ENCODE measurements around the gene ICA1. TPM values are rescaled to one million over a fixed set of nuclear protein-coding genes. Genes with fewer than 3 reads are reported as not detected.

ICA1 gene
- total and polyA plus RNA-seq, 10 donors: 9.6 to 45.7 (median 27.0) TPM

- 86 to 100% (median 94%) methylated on average over 1 of the region's 1 CpG for WGBS, 5 donors
- Histone ChIP-seq H3K9me3 (no peaks in the 10 kb centered on the region), H3K4me1 (no peaks in the 10 kb centered on the region), H3K27ac (no peak overlapping the region), H3K36me3 (peaks cover 0 to 28% (median 0%) of the 10 kb centered on the region in 6 donors), H3K27me3 (replicated peaks in 1 of 7) (no peaks in the 10 kb centered on the region), H3K4me3 (no peak overlapping the region)
- TF ChIP-seq POLR2A (IDR thresholded peaks at IDR 0.05) (no peak), CTCF (IDR thresholded peaks at IDR 0.05 in 8 of 11, conservative IDR thresholded peaks at IDR 0.05 in 3 of 11) (no peak), POLR2AphosphoS5 (IDR thresholded peaks at IDR 0.05) (no peak)
- intact Hi-C loops (cut with DNase I; ENCODE audit: low total_unique reads): no loop called here
- DNase-seq: no peak
These were observed 104.7 kb downstream of the ICA1 start for GRCh38 chr7:8157296-8157695.

- H3K4me3 ChIP-seq: no peak overlapping the region
- peaks cover 0 to 11% (median 1%) of the 10 kb centered on the region in 6 donors for H3K4me1 ChIP-seq
- no peaks in the 10 kb centered on the region for H3K9me3 ChIP-seq
- no peak for TF ChIP-seq CTCF (IDR thresholded peaks at IDR 0.05 in 8 of 11, conservative IDR thresholded peaks at IDR 0.05 in 3 of 11)
- no peak for TF ChIP-seq POLR2A (IDR thresholded peaks at IDR 0.05)
- no peak for TF ChIP-seq POLR2AphosphoS5 (IDR thresholded peaks at IDR 0.05)
- H3K27me3 ChIP-seq (replicated peaks in 1 of 7): no peaks in the 10 kb centered on the region
- peaks cover 0 to 28% (median 0%) of the 10 kb centered on the region in 6 donors for H3K36me3 ChIP-seq
- no peak for DNase-seq
- WGBS, 5 donors: 96 to 100% (median 97%) methylated on average over 4 of the region's 4 CpGs
- H3K27ac ChIP-seq: no peak overlapping the region
- intact Hi-C loops (cut with DNase I; ENCODE audit: low total_unique reads): no loop called here
These were observed 106.1 kb downstream of the ICA1 start for GRCh38 chr7:8155836-8156235.

GRCh38 chr7:8154272-8154671, 107.7 kb downstream of the ICA1 start:
- intact Hi-C loops (cut with DNase I; ENCODE audit: low total_unique reads): no loop called here
- H3K9me3 ChIP-seq: no peaks in the 10 kb centered on the region
- no peak overlapping the region for H3K27ac ChIP-seq
- peaks cover 0 to 28% (median 0%) of the 10 kb centered on the region in 6 donors for H3K36me3 ChIP-seq
- no peak for DNase-seq
- WGBS, 5 donors: 43 to 54% (median 47%) methylated on average over 2 of the region's 2 CpGs
- H3K4me1 ChIP-seq: peaks cover 11 to 27% (median 17%) of the 10 kb centered on the region in 6 donors
- no peaks in the 10 kb centered on the region for H3K27me3 ChIP-seq (replicated peaks in 1 of 7)
- H3K4me3 ChIP-seq: no peak overlapping the region
- TF ChIP-seq CTCF (IDR thresholded peaks at IDR 0.05 in 8 of 11, conservative IDR thresholded peaks at IDR 0.05 in 3 of 11) (no peak), POLR2A (IDR thresholded peaks at IDR 0.05) (no peak), POLR2AphosphoS5 (IDR thresholded peaks at IDR 0.05) (no peak)

DNA sequence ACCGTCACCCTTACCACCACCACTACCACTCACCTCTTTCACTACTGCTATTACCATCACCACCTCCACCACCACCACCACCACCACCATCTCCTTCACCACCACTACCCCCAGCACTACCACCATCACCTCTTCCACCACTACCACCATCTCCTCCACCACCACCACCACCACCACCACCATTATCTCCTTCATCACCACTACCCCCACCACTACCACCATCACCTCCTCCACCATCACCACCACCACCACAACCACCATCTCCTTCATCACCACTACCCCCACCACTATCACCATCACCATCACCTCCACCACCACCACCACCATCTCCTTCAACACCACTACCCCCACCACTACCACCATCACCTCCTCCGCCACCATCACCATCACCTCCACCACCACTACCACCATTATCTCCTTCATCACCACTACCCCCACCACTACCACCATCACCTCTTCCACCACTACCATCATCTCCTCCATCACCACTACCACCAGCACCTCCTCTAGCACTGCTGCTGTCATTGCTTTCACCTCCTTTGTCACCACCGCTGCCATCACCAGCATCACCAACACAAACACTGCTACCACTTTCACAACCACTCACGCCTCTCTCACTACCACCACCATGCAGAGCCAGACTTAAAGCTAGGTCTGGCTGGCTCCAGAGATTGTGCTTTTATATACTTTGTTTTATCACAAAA, 109.3 kb downstream of the ICA1 start:
- intact Hi-C loops (cut with DNase I; ENCODE audit: low total_unique reads): no loop called here
- WGBS, 5 donors: 84 to 93% (median 87%) methylated on average over 4 of the region's 4 CpGs
- Histone ChIP-seq H3K4me3 (no peak overlapping the region), H3K9me3 (no peaks in the 10 kb centered on the region), H3K27ac (no peak overlapping the region), H3K27me3 (replicated peaks in 1 of 7) (no peaks in the 10 kb centered on the region), H3K36me3 (peaks cover 0 to 22% (median 0%) of the 10 kb centered on the region in 6 donors), H3K4me1 (peaks cover 19 to 41% (median 28%) of the 10 kb centered on the region in 6 donors)
- no peak for TF ChIP-seq POLR2A (IDR thresholded peaks at IDR 0.05)
- TF ChIP-seq CTCF (IDR thresholded peaks at IDR 0.05 in 8 of 11, conservative IDR thresholded peaks at IDR 0.05 in 3 of 11): no peak
- no peak for TF ChIP-seq POLR2AphosphoS5 (IDR thresholded peaks at IDR 0.05)
- DNase-seq: no peak

All from spleen (tissue), 11 donors.